ENCODE data around the gene RAD18. TPM values are rescaled to one million over a fixed set of nuclear protein-coding genes. Genes with fewer than 3 reads are reported as not detected.

RAD18 gene
- total and polyA plus RNA-seq, 2 experiments from 2014 or later = 14.3 to 17.5 TPM

- Histone ChIP-seq H3K4me1 (ENCODE audit: insufficient read depth) (peaks cover 21% of the 10 kb centered on the region), H3K9me2 (ENCODE audit: insufficient read depth) (no peaks in the 10 kb centered on the region), H3K4me3 (no peak overlapping the region), H3F3A (ENCODE audit: insufficient read depth) (peaks cover 22% of the 10 kb centered on the region), H3K36me3 (ENCODE audit: low read depth) (no peaks in the 10 kb centered on the region), H3K27me3 (replicated peaks; ENCODE audit: insufficient read depth) (no peaks in the 10 kb centered on the region), H3K9me3 (ENCODE audit: low read depth) (no peaks in the 10 kb centered on the region), H3K79me2 (ENCODE audit: insufficient read depth) (no peaks in the 10 kb centered on the region), H3K9ac (no peak overlapping the region), H3K27ac (no peak overlapping the region), H4K20me1 (ENCODE audit: insufficient read depth) (no peaks in the 10 kb centered on the region), H3K4me2 (ENCODE audit: unreplicated experiment) (no peak overlapping the region), H2AFZ (no peak overlapping the region)
- no peak for DNase-seq
- WGBS, 2 experiments (ENCODE audit: low coverage in 1 of 2, low lambda C conversion rate in 2 of 2, missing lambda C conversion rate in 2 of 2) = 84 to 93% methylated on average over 3 to 4 of the region's 4 CpGs
- TF ChIP-seq EZH2 (IDR thresholded peaks at IDR 0.05; ENCODE audit: insufficient read depth, poor library complexity, severe bottlenecking) (no peak), EZH2phosphoT487 (IDR thresholded peaks at IDR 0.05; ENCODE audit: insufficient read depth, low read depth) (no peak)
- in situ Hi-C loops (cut with MboI) = no loop called here
Observed at GRCh38 chr3:8865697-8866096, 97.6 kb downstream of the RAD18 start.

- Histone ChIP-seq H3K4me3 (no peak overlapping the region), H3K79me2 (ENCODE audit: insufficient read depth) (no peaks in the 10 kb centered on the region), H3K36me3 (ENCODE audit: low read depth) (no peaks in the 10 kb centered on the region), H3K27me3 (replicated peaks; ENCODE audit: insufficient read depth) (no peaks in the 10 kb centered on the region), H3K9ac (no peak overlapping the region), H3F3A (ENCODE audit: insufficient read depth) (peaks cover 15% of the 10 kb centered on the region), H3K27ac (no peak overlapping the region), H3K9me3 (ENCODE audit: low read depth) (no peaks in the 10 kb centered on the region), H3K9me2 (ENCODE audit: insufficient read depth) (no peaks in the 10 kb centered on the region), H3K4me2 (ENCODE audit: unreplicated experiment) (no peak overlapping the region), H4K20me1 (ENCODE audit: insufficient read depth) (no peaks in the 10 kb centered on the region), H3K4me1 (ENCODE audit: insufficient read depth) (peaks cover 14% of the 10 kb centered on the region), H2AFZ (no peak overlapping the region)
- WGBS, 2 experiments (ENCODE audit: low coverage in 1 of 2, low lambda C conversion rate in 2 of 2, missing lambda C conversion rate in 2 of 2) = 90 to 91% methylated on average over 16 of the region's 16 CpGs
- in situ Hi-C loops (cut with MboI) = no loop called here
- TF ChIP-seq EZH2 (IDR thresholded peaks at IDR 0.05; ENCODE audit: insufficient read depth, poor library complexity, severe bottlenecking) (no peak), EZH2phosphoT487 (IDR thresholded peaks at IDR 0.05; ENCODE audit: insufficient read depth, low read depth) (no peak)
- DNase-seq = no peak
Observed at GRCh38 chr3:8864402-8865350, 98.6 kb downstream of the RAD18 start.

- Histone ChIP-seq H3K27me3 (replicated peaks; ENCODE audit: insufficient read depth) (no peaks in the 10 kb centered on the region), H2AFZ (no peak overlapping the region), H3K4me2 (ENCODE audit: unreplicated experiment) (no peak overlapping the region), H4K20me1 (ENCODE audit: insufficient read depth) (no peaks in the 10 kb centered on the region), H3K9ac (no peak overlapping the region), H3K4me3 (no peak overlapping the region), H3K4me1 (ENCODE audit: insufficient read depth) (peaks cover 7% of the 10 kb centered on the region), H3K9me3 (ENCODE audit: low read depth) (no peaks in the 10 kb centered on the region), H3K27ac (no peak overlapping the region), H3K9me2 (ENCODE audit: insufficient read depth) (no peaks in the 10 kb centered on the region), H3K36me3 (ENCODE audit: low read depth) (no peaks in the 10 kb centered on the region), H3K79me2 (ENCODE audit: insufficient read depth) (no peaks in the 10 kb centered on the region), H3F3A (ENCODE audit: insufficient read depth) (peaks cover 9% of the 10 kb centered on the region)
- WGBS, 2 experiments (ENCODE audit: low coverage in 1 of 2, low lambda C conversion rate in 2 of 2, missing lambda C conversion rate in 2 of 2) = 96 to 100% methylated on average over 4 of the region's 4 CpGs
- DNase-seq = no peak
- TF ChIP-seq EZH2 (IDR thresholded peaks at IDR 0.05; ENCODE audit: insufficient read depth, poor library complexity, severe bottlenecking) = no peak
- no peak for TF ChIP-seq EZH2phosphoT487 (IDR thresholded peaks at IDR 0.05; ENCODE audit: insufficient read depth, low read depth)
- in situ Hi-C loops (cut with MboI) = no loop called here
Observed at GRCh38 chr3:8863891-8864290, 99.4 kb downstream of the RAD18 start.

DNA sequence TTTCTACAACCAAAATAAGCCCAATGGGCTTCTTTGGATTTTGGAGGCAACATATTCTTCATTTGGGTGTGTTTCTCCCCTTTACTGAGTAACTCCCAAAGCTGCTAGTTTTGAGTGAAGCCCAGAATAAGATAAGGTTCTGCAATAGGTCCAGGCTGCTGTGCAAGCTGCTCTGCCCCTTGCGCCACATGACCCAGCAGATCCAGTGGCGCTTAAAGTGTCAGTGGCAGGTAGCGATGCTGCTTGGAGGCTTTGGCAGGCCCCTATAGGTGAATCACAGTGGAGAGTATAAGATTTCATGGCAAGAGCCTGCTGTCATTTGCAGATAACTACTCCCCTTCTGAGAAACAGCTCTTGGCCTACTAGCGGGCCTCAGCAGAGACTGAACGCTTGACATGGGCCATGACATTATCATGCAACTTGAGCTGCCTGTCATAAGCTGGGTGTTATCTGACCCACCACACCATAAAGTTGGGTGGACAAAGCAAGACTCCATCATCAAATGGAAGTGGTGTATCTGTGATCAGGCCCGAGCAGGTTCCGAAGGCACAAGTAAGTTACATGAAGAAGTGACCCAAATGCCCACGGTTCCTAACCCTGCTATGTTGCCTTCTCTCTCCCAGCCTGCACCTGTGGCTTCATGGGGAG lies 105.4 kb downstream of the RAD18 start:
- in situ Hi-C loops (cut with MboI) = no loop called here
- no peak overlapping the region for H3K4me2 ChIP-seq (ENCODE audit: unreplicated experiment)
- WGBS, 2 experiments (ENCODE audit: low coverage in 1 of 2, low lambda C conversion rate in 2 of 2, missing lambda C conversion rate in 2 of 2) = 94 to 97% methylated on average over 8 of the region's 8 CpGs
- H2AFZ ChIP-seq = no peak overlapping the region
- no peak overlapping the region for H3K9ac ChIP-seq
- H3F3A ChIP-seq (ENCODE audit: insufficient read depth) = no peaks in the 10 kb centered on the region
- H3K36me3 ChIP-seq (ENCODE audit: low read depth) = no peaks in the 10 kb centered on the region
- H3K4me3 ChIP-seq = no peak overlapping the region
- no peaks in the 10 kb centered on the region for H4K20me1 ChIP-seq (ENCODE audit: insufficient read depth)
- H3K9me3 ChIP-seq (ENCODE audit: low read depth) = no peaks in the 10 kb centered on the region
- H3K27ac ChIP-seq = no peak overlapping the region
- no peak for DNase-seq
- no peak for TF ChIP-seq EZH2 (IDR thresholded peaks at IDR 0.05; ENCODE audit: insufficient read depth, poor library complexity, severe bottlenecking)
- no peak for TF ChIP-seq EZH2phosphoT487 (IDR thresholded peaks at IDR 0.05; ENCODE audit: insufficient read depth, low read depth)
- no peaks in the 10 kb centered on the region for H3K9me2 ChIP-seq (ENCODE audit: insufficient read depth)
- H3K4me1 ChIP-seq (ENCODE audit: insufficient read depth) = peaks cover 10% of the 10 kb centered on the region
- no peaks in the 10 kb centered on the region for H3K27me3 ChIP-seq (replicated peaks; ENCODE audit: insufficient read depth)
- no peaks in the 10 kb centered on the region for H3K79me2 ChIP-seq (ENCODE audit: insufficient read depth)
